ENCODE measurements around the gene IFT80. TPM values are rescaled to one million over a fixed set of nuclear protein-coding genes. Genes with fewer than 3 reads are reported as not detected.

IFT80 gene
- total and polyA plus RNA-seq, 10 of the 15 experiments (the other 5 are each of a cell fraction or from before 2014, with no cell fraction given): 6.5 to 21.5 (median 14.1) TPM

DNA sequence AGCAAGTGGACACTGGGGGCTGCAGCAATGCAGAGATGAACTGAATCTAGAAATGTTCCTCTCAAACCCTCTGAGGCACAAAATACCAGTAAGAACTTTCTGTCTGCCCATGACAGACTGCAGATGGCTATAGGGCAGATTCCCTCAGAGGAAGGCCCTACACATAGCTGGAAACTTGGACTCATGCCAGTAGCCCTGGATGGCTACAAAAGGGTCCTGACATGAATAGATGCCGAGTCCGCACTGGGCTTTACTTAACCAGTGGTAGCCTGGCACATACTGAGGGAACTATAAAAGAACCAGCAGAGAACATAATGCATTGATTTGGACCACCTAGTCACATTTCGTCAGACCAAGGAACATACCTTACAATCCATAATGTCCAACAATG is 107.1 kb downstream of the IFT80 start:
- SMC1A ChIA-PET (ENCODE audit: uncharacterized antibody, unreplicated experiment): interaction anchor here (1.6 kb wide), 1 partner anchor 10 kb away, joined by 8 read pairs; no protein-coding TSS in a partner anchor

More for the DNA sequence above, 107.1 kb downstream of the IFT80 start:
- WGBS (ENCODE audit: insufficient coverage, insufficient replicate concordance, low lambda C conversion rate, missing lambda C conversion rate): 93% methylated on average over 3 of the region's 3 CpGs
- H3K4me1 ChIP-seq (ENCODE audit: control insufficient read depth, insufficient read depth, low read length): no peaks in the 10 kb centered on the region
- no peak overlapping the region for H3K9ac ChIP-seq (ENCODE audit: control insufficient read depth, insufficient read depth, low read length)
- no peaks in the 10 kb centered on the region for H4K20me1 ChIP-seq (ENCODE audit: control insufficient read depth, insufficient read depth)
- DNase-seq (ENCODE audit: low read depth, low spot score) (no peak), FAIRE-seq (no peak), ATAC-seq (no peak)
- H3K79me2 ChIP-seq (ENCODE audit: control insufficient read depth, insufficient read depth, low read length): no peaks in the 10 kb centered on the region
- no TSS peak for BruUV-seq (replicated peaks)
- no peaks in the 10 kb centered on the region for H3K27me3 ChIP-seq (replicated peaks in 1 of 2; ENCODE audit: control insufficient read depth in 2 of 2, insufficient read depth in 2 of 2, low read length in 1 of 2)
- ChIA-PET POLR2A (no interaction called here), RAD21 (ENCODE audit: unreplicated experiment) (no interaction called here), CTCF (no interaction called here)
- H3K4me2 ChIP-seq (ENCODE audit: control insufficient read depth, insufficient read depth): no peak overlapping the region
- in situ Hi-C loops (cut with MboI) (no loop called here), intact Hi-C loops (cut with micrococcal nuclease; ENCODE audit: unreplicated experiment) (no loop called here)
- H3K9me3 ChIP-seq (replicated peaks; ENCODE audit: control insufficient read depth, insufficient read depth, low read length): no peaks in the 10 kb centered on the region
- H3K27ac ChIP-seq (ENCODE audit: control insufficient read depth, insufficient read depth): no peak overlapping the region
- H3K4me3 ChIP-seq: no peak overlapping the region
- H2AFZ ChIP-seq (ENCODE audit: control insufficient read depth, low read depth, low read length): no peak overlapping the region
- TF ChIP-seq, protein P1, sequence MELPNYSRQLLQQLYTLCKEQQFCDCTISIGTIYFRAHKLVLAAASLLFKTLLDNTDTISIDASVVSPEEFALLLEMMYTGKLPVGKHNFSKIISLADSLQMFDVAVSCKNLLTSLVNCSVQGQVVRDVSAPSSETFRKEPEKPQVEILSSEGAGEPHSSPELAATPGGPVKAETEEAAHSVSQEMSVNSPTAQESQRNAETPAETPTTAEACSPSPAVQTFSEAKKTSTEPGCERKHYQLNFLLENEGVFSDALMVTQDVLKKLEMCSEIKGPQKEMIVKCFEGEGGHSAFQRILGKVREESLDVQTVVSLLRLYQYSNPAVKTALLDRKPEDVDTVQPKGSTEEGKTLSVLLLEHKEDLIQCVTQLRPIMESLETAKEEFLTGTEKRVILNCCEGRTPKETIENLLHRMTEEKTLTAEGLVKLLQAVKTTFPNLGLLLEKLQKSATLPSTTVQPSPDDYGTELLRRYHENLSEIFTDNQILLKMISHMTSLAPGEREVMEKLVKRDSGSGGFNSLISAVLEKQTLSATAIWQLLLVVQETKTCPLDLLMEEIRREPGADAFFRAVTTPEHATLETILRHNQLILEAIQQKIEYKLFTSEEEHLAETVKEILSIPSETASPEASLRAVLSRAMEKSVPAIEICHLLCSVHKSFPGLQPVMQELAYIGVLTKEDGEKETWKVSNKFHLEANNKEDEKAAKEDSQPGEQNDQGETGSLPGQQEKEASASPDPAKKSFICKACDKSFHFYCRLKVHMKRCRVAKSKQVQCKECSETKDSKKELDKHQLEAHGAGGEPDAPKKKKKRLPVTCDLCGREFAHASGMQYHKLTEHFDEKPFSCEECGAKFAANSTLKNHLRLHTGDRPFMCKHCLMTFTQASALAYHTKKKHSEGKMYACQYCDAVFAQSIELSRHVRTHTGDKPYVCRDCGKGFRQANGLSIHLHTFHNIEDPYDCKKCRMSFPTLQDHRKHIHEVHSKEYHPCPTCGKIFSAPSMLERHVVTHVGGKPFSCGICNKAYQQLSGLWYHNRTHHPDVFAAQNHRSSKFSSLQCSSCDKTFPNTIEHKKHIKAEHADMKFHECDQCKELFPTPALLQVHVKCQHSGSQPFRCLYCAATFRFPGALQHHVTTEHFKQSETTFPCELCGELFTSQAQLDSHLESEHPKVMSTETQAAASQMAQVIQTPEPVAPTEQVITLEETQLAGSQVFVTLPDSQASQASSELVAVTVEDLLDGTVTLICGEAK (IDR thresholded peaks at IDR 0.05; ENCODE audit: borderline replicate concordance): no peak
- TF ChIP-seq E2F4 (IDR thresholded peaks at IDR 0.05; ENCODE audit: low read depth, low read length) (no peak), WRNIP1 (IDR thresholded peaks at IDR 0.05; ENCODE audit: borderline replicate concordance, low read depth, low read length) (no peak), NFYB (IDR thresholded peaks at IDR 0.05; ENCODE audit: insufficient read depth, low read depth, low read length) (no peak), HDAC6 (IDR thresholded peaks at IDR 0.05; ENCODE audit: unreplicated experiment) (no peak), SPI1 (IDR thresholded peaks at IDR 0.05; ENCODE audit: borderline replicate concordance, insufficient read depth, low read depth, low read length) (no peak), POLR2A (IDR thresholded peaks at IDR 0.05; ENCODE audit: low read depth, low read length) (no peak), SMARCA5 (IDR thresholded peaks at IDR 0.05) (no peak), POLR2AphosphoS5 (IDR thresholded peaks at IDR 0.05; ENCODE audit: low read length) (no peak), SIX5 (IDR thresholded peaks at IDR 0.05; ENCODE audit: low read depth, low read length, severe bottlenecking) (no peak), ZNF24 (IDR thresholded peaks at IDR 0.05) (no peak), CTCF (IDR thresholded peaks at IDR 0.05 in 2 of 3, conservative IDR thresholded peaks at IDR 0.05 in 1 of 3; ENCODE audit: control insufficient read depth in 2 of 3, extremely low read depth in 1 of 3, insufficient read depth in 1 of 3, low read depth in 3 of 3, low read length in 3 of 3) (no peak)
- H3K36me3 ChIP-seq (ENCODE audit: control insufficient read depth in 2 of 2, insufficient read depth in 2 of 2, low read length in 1 of 2): no peaks in the 10 kb centered on the region

All from GM12878 (cell line).